ENCODE measurements around the gene SRGAP3. TPM values are rescaled to one million over a fixed set of nuclear protein-coding genes. Genes with fewer than 3 reads are reported as not detected.

The SRGAP3 gene
- total RNA-seq, 1 donor, result 2.5 TPM

DNA sequence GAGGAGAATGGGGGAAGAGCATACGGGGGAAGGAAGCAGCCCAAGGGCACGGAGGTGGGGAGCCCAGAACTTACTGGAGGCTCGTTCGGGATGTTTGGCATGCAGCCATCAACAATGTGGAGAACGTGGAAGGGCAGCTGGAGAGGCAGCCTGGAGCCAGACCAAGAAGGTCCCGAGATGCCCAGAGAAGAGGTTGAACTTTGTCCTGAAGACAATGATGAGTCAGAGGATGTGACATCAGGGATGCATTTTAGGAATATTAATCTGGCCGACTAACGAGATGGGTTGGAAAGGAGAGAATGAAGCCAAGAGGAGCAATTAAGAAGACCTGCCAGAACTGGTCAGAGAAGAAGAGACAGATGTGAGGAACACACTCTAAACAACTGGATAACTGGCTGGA lies 98.2 kb downstream of the SRGAP3 start:
- Histone ChIP-seq H3K4me3 (ENCODE audit: insufficient read depth, low read length) (no peak overlapping the region), H3K4me1 (ENCODE audit: insufficient read depth, low read length) (peaks cover 6% of the 10 kb centered on the region), H3K27me3 (ENCODE audit: insufficient read depth, low read length) (no peaks in the 10 kb centered on the region), H3K36me3 (ENCODE audit: insufficient read depth, low read length) (no peaks in the 10 kb centered on the region), H3K27ac (ENCODE audit: low read depth, low read length) (no peak overlapping the region), H3K79me2 (ENCODE audit: insufficient read depth, low read length) (no peaks in the 10 kb centered on the region), H4K20me1 (ENCODE audit: insufficient read depth, low read length) (no peaks in the 10 kb centered on the region), H3K9me3 (ENCODE audit: low read depth, low read length) (peaks cover 4% of the 10 kb centered on the region), H3K4me2 (ENCODE audit: insufficient read depth, low read length) (no peak overlapping the region), H2AFZ (ENCODE audit: low read length) (no peak overlapping the region)
- peak; percentile 81 for DNase-seq (ENCODE audit: insufficient read length, low spot score, missing footprints)
- TF ChIP-seq, protein P1, sequence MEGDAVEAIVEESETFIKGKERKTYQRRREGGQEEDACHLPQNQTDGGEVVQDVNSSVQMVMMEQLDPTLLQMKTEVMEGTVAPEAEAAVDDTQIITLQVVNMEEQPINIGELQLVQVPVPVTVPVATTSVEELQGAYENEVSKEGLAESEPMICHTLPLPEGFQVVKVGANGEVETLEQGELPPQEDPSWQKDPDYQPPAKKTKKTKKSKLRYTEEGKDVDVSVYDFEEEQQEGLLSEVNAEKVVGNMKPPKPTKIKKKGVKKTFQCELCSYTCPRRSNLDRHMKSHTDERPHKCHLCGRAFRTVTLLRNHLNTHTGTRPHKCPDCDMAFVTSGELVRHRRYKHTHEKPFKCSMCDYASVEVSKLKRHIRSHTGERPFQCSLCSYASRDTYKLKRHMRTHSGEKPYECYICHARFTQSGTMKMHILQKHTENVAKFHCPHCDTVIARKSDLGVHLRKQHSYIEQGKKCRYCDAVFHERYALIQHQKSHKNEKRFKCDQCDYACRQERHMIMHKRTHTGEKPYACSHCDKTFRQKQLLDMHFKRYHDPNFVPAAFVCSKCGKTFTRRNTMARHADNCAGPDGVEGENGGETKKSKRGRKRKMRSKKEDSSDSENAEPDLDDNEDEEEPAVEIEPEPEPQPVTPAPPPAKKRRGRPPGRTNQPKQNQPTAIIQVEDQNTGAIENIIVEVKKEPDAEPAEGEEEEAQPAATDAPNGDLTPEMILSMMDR (IDR thresholded peaks at IDR 0.05; ENCODE audit: extremely low read depth, low read depth, low read length), result no peak

DNA sequence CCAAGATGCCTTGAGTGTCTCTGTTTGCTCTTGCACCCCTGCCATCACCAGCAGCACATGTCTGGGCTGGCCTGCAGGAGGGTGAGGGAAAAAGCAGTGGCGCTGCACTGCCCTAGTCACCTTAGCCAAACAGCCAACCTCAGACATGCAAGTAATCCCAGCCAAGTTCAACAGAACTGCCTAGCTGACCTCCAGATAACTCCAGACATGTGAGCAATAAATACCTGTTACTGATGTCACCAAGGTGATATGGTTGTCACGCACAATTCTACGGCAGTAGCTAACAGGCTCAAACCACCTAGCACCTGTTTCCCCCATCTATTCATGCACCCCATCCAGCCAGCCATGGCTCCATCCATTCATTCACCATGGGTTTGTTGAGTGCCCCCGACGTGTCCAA lies 99.9 kb downstream of the SRGAP3 start:
- H3K9me3 ChIP-seq (ENCODE audit: low read depth, low read length), result peaks cover 4% of the 10 kb centered on the region
- no peaks in the 10 kb centered on the region for H3K79me2 ChIP-seq (ENCODE audit: insufficient read depth, low read length)
- no peak overlapping the region for H2AFZ ChIP-seq (ENCODE audit: low read length)
- peaks cover 2% of the 10 kb centered on the region for H4K20me1 ChIP-seq (ENCODE audit: insufficient read depth, low read length)
- peaks cover 6% of the 10 kb centered on the region for H3K4me1 ChIP-seq (ENCODE audit: insufficient read depth, low read length)
- no peak for DNase-seq (ENCODE audit: insufficient read length, low spot score, missing footprints)
- no peaks in the 10 kb centered on the region for H3K27me3 ChIP-seq (ENCODE audit: insufficient read depth, low read length)
- no peak overlapping the region for H3K27ac ChIP-seq (ENCODE audit: low read depth, low read length)
- no peak overlapping the region for H3K4me2 ChIP-seq (ENCODE audit: insufficient read depth, low read length)
- no peak overlapping the region for H3K4me3 ChIP-seq (ENCODE audit: insufficient read depth, low read length)
- TF ChIP-seq, protein P1 (IDR thresholded peaks at IDR 0.05; ENCODE audit: extremely low read depth, low read depth, low read length), result no peak
- no peaks in the 10 kb centered on the region for H3K36me3 ChIP-seq (ENCODE audit: insufficient read depth, low read length)

DNA sequence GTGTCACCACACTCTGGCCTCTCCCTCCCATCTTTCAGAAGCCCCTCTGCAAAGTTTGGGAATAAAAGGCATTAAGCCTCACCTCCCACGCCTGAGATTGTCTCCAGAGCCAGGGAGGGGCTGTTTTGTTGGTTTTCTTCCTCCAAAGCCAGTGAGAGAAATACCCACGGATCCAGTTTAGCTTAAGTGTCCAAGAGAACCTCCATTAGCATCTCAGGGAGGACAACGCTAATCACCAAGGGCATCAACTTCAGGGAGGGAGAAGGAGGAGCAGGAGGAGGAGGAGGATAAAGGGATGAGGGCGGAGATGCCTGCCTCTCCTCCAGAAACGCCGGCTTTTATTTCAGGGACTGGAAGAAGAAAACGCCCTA lies 101.6 kb downstream of the SRGAP3 start:
- Histone ChIP-seq H3K27ac (ENCODE audit: low read depth, low read length) (no peak overlapping the region), H3K9me3 (ENCODE audit: low read depth, low read length) (peaks cover 4% of the 10 kb centered on the region), H3K36me3 (ENCODE audit: insufficient read depth, low read length) (no peaks in the 10 kb centered on the region), H3K27me3 (ENCODE audit: insufficient read depth, low read length) (no peaks in the 10 kb centered on the region), H3K4me1 (ENCODE audit: insufficient read depth, low read length) (no peaks in the 10 kb centered on the region), H3K4me2 (ENCODE audit: insufficient read depth, low read length) (no peak overlapping the region), H4K20me1 (ENCODE audit: insufficient read depth, low read length) (peaks cover 2% of the 10 kb centered on the region), H3K79me2 (ENCODE audit: insufficient read depth, low read length) (no peaks in the 10 kb centered on the region), H3K4me3 (ENCODE audit: insufficient read depth, low read length) (no peak overlapping the region), H2AFZ (ENCODE audit: low read length) (no peak overlapping the region)
- DNase-seq (ENCODE audit: insufficient read length, low spot score, missing footprints), result no peak
- TF ChIP-seq, protein P1 (IDR thresholded peaks at IDR 0.05; ENCODE audit: extremely low read depth, low read depth, low read length), result no peak

DNA sequence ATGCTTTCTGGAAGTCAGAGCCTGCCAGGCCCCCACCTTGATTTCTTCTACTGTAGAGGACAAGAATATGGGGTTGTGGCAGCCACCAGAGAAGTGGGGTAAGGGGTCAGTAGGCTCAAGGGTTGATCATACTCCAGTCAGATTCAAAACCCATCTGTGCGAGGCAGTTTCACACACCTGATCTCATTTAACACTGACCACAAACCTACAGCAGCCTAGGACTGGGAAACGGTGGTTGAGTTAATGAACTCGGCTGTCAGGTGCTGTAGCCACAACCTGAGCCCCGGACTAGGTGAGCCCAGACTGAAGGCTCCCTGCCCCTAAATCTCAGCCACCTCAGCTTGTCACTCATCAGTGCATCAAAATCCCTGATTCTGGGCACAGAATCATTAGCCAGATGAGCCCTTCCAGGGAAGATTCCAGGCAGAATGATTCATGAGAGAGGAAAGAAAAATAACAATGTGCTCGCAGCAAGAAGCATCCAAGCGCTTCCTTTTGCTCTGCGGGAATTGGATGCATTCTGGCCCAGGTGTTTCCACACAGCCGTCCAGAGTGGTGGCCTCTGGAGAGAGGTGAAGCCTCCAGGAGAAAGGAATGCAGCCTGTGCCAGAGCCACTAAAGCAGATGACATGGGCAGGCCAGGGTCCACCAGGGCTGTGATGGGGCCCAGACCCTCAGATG lies 102.1 kb downstream of the SRGAP3 start:
- no peak for DNase-seq (ENCODE audit: insufficient read length, low spot score, missing footprints)
- TF ChIP-seq, protein P1 (IDR thresholded peaks at IDR 0.05; ENCODE audit: extremely low read depth, low read depth, low read length), result no peak
- no peaks in the 10 kb centered on the region for H3K4me1 ChIP-seq (ENCODE audit: insufficient read depth, low read length)

More for the DNA sequence above, 102.1 kb downstream of the SRGAP3 start:
- H2AFZ ChIP-seq (ENCODE audit: low read length), result no peak overlapping the region
- H3K36me3 ChIP-seq (ENCODE audit: insufficient read depth, low read length), result no peaks in the 10 kb centered on the region
- no peak overlapping the region for H3K4me2 ChIP-seq (ENCODE audit: insufficient read depth, low read length)
- H3K9me3 ChIP-seq (ENCODE audit: low read depth, low read length), result peaks cover 4% of the 10 kb centered on the region
- no peaks in the 10 kb centered on the region for H3K79me2 ChIP-seq (ENCODE audit: insufficient read depth, low read length)
- no peaks in the 10 kb centered on the region for H3K27me3 ChIP-seq (ENCODE audit: insufficient read depth, low read length)
- no peak overlapping the region for H3K27ac ChIP-seq (ENCODE audit: low read depth, low read length)
- H3K4me3 ChIP-seq (ENCODE audit: insufficient read depth, low read length), result no peak overlapping the region
- peaks cover 2% of the 10 kb centered on the region for H4K20me1 ChIP-seq (ENCODE audit: insufficient read depth, low read length)
